Progenitor cell of endocrine pancreas (in vitro differentiated cells): ENCODE results near the gene AQP5. TPM values are rescaled to one million over a fixed set of nuclear protein-coding genes. Genes with fewer than 3 reads are reported as not detected.

Experiments
- DNase-seq: peaks from one replicate; pipeline ENCODE4 v3.0.0; 2021; ENCODE audit warnings: low spot score; ENCODE audit not compliant: unreplicated experiment
- H3K27ac Mint-ChIP-seq: 2 replicates; pipeline ENCODE4 v1.8.0; 2021; ENCODE audit warnings: mild to moderate bottlenecking, moderate library complexity, mixed read lengths
- H3K27me3 Mint-ChIP-seq: 2 replicates; pipeline ENCODE4 v1.8.0; 2021; ENCODE audit warnings: mixed read lengths
- H3K36me3 Mint-ChIP-seq: 2 replicates; pipeline ENCODE4 v1.8.0; 2022; ENCODE audit warnings: mixed read lengths; ENCODE audit not compliant: insufficient read depth
- H3K4me1 Mint-ChIP-seq: 2 replicates; pipeline ENCODE4 v1.8.0; 2021; ENCODE audit warnings: low read depth, mixed read lengths
- H3K4me3 Mint-ChIP-seq: 2 replicates; pipeline ENCODE4 v1.8.0; 2021; ENCODE audit warnings: low read depth, mild to moderate bottlenecking, moderate library complexity, mixed read lengths
- H3K9me3 Mint-ChIP-seq: 2 replicates; pipeline ENCODE4 v1.8.0; 2021; ENCODE audit warnings: low read depth, mixed read lengths
- CTCF ChIP-seq: fragments of 200-600 bp; sonication (generic); IDR thresholded peaks from one replicate; pipeline ENCODE4 v1.5.0; 2021; ENCODE audit warnings: antibody characterized with exemption, mild to moderate bottlenecking; ENCODE audit not compliant: unreplicated experiment
- total RNA-seq: library from RNA; stranded (reverse); gene quantifications from 2 replicates; pipeline ENCODE4 v1.2.1, GENCODE V29; 2021

Gene AQP5
- total RNA-seq, 1 donor from 2014 or later: 1.8 TPM

GRCh38 chr12:49954863-49955830, 6.5 kb upstream of the AQP5 start:
- no peak for DNase-seq
- Mint-ChIP-seq H3K9me3 (no peaks in the 10 kb centered on the region), H3K27ac (no peak overlapping the region), H3K4me1 (peaks cover 9% of the 10 kb centered on the region), H3K27me3 (peaks cover 53% of the 10 kb centered on the region), H3K36me3 (no peaks in the 10 kb centered on the region), H3K4me3 (no peak overlapping the region)
- TF ChIP-seq CTCF: no peak

GRCh38 chr12:49955899-49956662, 5.6 kb upstream of the AQP5 start:
- H3K27me3 Mint-ChIP-seq: peaks cover 60% of the 10 kb centered on the region

GRCh38 chr12:49956663-49957569, 4.8 kb upstream of the AQP5 start:
- no peak for DNase-seq
- H3K4me3 Mint-ChIP-seq: no peak overlapping the region
- no peaks in the 10 kb centered on the region for H3K36me3 Mint-ChIP-seq
- no peak overlapping the region for H3K27ac Mint-ChIP-seq
- H3K4me1 Mint-ChIP-seq: peaks cover 10% of the 10 kb centered on the region
- peaks cover 60% of the 10 kb centered on the region for H3K27me3 Mint-ChIP-seq
- no peak for TF ChIP-seq CTCF
- no peaks in the 10 kb centered on the region for H3K9me3 Mint-ChIP-seq

More at GRCh38 chr12:49955899-49956662, 5.6 kb upstream of the AQP5 start:
- H3K36me3 Mint-ChIP-seq: no peaks in the 10 kb centered on the region
- no peak overlapping the region for H3K27ac Mint-ChIP-seq
- no peak for TF ChIP-seq CTCF
- no peak for DNase-seq
- H3K4me3 Mint-ChIP-seq: no peak overlapping the region
- peaks cover 10% of the 10 kb centered on the region for H3K4me1 Mint-ChIP-seq
- H3K9me3 Mint-ChIP-seq: no peaks in the 10 kb centered on the region

DNA sequence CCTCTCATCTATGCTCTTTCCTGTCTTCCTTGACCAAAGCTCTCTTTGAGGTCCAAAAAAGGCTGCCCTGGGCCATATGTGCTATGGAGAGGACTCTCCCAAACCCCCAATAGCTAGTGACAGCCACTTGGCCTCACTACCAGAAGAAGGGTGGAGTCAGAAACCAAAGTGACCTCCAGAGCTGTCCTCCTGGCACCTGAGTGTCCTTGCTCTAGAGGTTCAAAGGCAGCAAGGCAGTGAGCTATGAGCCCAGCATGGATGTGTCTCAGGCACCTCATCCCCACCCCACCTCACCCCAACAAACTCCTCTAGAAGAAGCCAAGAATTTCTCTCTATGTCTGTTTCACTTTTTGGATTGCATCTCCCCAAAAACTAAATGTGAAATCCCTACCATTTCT, 4.1 kb upstream of the AQP5 start:
- peaks cover 10% of the 10 kb centered on the region for H3K4me1 Mint-ChIP-seq
- peaks cover 62% of the 10 kb centered on the region for H3K27me3 Mint-ChIP-seq
- no peaks in the 10 kb centered on the region for H3K9me3 Mint-ChIP-seq
- no peak overlapping the region for H3K4me3 Mint-ChIP-seq
- no peaks in the 10 kb centered on the region for H3K36me3 Mint-ChIP-seq
- no peak overlapping the region for H3K27ac Mint-ChIP-seq
- DNase-seq: no peak
- no peak for TF ChIP-seq CTCF
